Measurements from ENCODE around the gene ROBO1.

- no peak for TF ChIP-seq CTCF (conservative IDR thresholded peaks at IDR 0.05; ENCODE audit: low read depth, low read length)
- TF ChIP-seq EZH2 (IDR thresholded peaks at IDR 0.05; ENCODE audit: borderline replicate concordance, low read depth, low read length, poor library complexity, severe bottlenecking): no peak
Measured at GRCh38 chr3:79651536-79652065, 116.2 kb downstream of the ROBO1 start.

Measured in A673 (cell line).